GM21737 (cell line): Measurements from ENCODE around the gene DPY30.
"Not testable (repeated sequence)": the region's sequence is repeated elsewhere in the genome, so short reads cannot be mapped to it uniquely, and the experiment has no call there.

Experiments used
- ATAC-seq: cut with Tn5 transposase; IDR thresholded peaks from one replicate; pipeline ENCODE4 v1.9.1; 2021; ENCODE audit warnings: mild to moderate bottlenecking, moderate library complexity; ENCODE audit not compliant: unreplicated experiment

DPY30 gene

DNA sequence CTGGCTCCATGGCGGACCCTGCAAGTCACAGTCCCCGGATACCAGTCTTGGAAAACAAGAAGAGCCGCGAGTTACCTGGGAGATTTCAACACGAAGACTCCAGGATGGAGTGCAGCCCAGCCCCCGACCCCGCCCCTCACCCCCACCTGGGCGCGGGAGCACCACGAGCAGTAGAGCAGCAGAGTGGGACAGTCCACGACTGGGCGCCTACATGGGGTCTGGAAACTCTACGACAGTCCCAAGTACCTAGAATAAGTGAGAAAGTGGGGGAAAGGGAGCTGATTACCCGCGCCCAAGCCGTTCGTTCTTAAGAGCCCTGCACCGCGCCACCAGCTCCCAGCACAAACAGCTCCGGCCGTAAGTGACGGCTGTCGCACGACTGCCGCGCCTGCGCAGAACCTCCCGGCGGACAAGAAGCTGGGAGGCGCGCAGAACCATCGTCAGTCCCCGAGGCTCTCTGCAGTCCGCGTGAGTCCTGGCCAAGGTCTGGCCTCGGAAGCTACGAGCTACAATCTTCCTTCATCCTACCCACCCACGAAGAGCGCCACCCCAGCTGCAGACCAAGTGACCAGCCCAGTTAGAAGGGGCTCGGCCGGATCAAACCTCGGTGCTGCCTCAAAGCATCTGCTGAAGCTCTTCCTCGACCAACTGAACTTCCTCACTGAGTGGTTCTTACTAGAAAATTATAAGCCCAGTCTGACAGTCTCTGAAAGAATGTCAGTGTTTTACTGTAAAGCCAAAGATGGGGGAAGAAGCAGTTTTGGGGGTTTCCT is at the start of gene DPY30:
TSS of gene DPY30 (minus strand) at position 359 of the 773 bp plus-strand sequence. CDS start at position 10, 349 bp downstream.
- peak; percentile 88 for ATAC-seq

- ATAC-seq: no peak
These were observed 34.5 kb upstream of the DPY30 start for GRCh38 chr2:32074134-32074506.

DNA sequence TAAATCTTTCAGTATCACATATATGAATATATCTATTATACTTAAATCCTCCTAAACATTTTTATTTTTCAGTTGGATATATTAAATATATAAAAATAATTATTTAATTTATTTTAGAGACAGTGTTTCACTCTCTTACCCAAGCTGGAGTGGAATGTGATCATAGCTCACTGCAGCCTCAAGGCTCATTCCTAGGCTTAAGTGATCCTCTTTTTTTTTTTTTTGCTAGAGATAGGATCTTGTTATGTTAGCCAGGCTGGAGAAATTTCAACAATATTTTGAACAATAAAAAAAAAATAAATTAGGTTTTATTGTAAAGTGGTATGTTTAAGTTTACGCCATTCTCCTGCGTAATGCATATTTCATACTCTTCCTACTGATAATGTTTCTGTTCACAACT is 27.9 kb upstream of the DPY30 start:
- no peak for ATAC-seq

GRCh38 chr2:32064713-32065112 is 25.1 kb upstream of the DPY30 start:
- ATAC-seq: no peak

- ATAC-seq: no peak
These were observed 24.5 kb upstream of the DPY30 start for GRCh38 chr2:32064021-32064601.

DNA sequence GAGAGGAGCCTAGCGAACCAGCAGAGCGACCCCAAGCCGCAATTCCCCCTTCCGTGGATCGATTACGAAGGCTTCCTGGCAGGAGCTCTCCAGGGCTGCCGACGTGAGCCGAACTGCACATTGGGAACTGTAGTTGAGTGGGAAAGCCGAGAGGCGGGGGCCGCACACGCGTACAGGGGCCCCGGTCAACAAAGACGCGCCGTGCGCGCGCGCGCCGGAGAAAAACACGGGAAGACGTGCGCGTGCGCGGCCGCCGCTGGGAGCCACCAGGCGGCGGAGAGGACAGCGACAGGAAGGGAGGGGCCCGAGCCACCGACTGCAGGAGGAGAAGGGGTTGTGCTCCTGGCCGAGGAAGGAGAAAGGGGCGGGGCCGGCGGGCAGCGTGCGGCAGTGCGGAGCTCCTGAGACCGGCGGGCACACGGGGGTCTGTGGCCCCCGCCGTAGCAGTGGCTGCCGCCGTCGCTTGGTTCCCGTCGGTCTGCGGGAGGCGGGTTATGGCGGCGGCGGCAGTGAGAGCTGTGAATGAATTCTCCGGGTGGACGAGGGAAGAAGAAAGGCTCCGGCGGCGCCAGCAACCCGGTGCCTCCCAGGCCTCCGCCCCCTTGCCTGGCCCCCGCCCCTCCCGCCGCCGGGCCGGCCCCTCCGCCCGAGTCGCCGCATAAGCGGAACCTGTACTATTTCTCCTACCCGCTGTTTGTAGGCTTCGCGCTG is 23.9 kb upstream of the DPY30 start, which contains the start of gene SPAST:
TSS of gene SPAST (plus strand) at position 247 of the 711 bp plus-strand sequence. CDS start at position 523, 276 bp downstream.
- peak; percentile 95 for ATAC-seq

GRCh38 chr2:32061973-32062861 is 22.6 kb upstream of the DPY30 start:
- ATAC-seq: no peak

DNA sequence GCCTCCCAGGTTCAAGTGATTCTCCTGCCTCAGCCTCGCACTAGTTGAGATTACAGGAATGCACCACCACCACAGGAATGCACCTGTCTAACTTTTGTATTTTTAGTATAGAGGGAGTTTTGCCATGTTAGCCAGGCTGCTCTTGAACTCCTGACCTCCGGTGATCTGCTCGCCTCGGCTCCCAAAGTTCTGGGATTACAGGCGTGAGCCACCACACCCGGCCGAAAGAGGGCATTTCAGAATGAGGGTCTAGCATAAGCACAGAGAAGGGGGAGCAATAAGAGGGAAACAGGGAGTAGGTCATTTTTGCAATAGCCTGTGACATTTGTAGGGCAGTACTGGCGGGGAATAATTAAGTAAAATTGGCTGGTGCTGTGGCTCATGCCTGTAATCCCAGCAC is 21.8 kb upstream of the DPY30 start:
- no peak for ATAC-seq

GRCh38 chr2:32060266-32060665 is 20.7 kb upstream of the DPY30 start:
- ATAC-seq: no peak

- ATAC-seq: no peak
These were observed 18.5 kb upstream of the DPY30 start for GRCh38 chr2:32058130-32058529.

- ATAC-seq: not testable (repeated sequence)
These were observed 15.0 kb upstream of the DPY30 start for GRCh38 chr2:32054583-32054982.

- no peak for ATAC-seq
These were observed 12.3 kb upstream of the DPY30 start for GRCh38 chr2:32051836-32052439.

- no peak for ATAC-seq
These were observed 4.0 kb upstream of the DPY30 start for GRCh38 chr2:32043561-32043960.

GRCh38 chr2:32034198-32034887 is 5.3 kb downstream of the DPY30 start:
- not testable (repeated sequence) for ATAC-seq

- not testable (repeated sequence) for ATAC-seq
These were observed 20.7 kb downstream of the DPY30 start for GRCh38 chr2:32018789-32019482.

DNA sequence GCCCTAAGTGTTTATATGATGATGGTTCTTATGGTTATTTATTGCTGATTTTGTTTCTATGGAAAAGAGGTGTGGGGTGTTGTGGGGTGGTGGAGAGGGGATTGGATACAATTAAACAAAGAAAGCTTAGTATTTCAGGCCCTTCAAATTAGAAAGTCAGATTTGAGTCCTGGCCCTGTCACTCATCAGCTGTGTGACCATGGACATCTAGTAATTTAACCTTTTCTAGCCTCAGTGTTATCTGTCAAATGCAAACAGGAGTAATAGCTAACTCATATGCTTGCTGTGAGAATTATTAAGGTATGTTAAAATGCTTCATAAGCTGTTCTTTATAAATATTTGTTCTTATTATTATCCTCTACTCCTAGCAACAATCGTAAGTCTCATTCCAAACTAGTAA is 26.7 kb downstream of the DPY30 start:
- no peak for ATAC-seq

DNA sequence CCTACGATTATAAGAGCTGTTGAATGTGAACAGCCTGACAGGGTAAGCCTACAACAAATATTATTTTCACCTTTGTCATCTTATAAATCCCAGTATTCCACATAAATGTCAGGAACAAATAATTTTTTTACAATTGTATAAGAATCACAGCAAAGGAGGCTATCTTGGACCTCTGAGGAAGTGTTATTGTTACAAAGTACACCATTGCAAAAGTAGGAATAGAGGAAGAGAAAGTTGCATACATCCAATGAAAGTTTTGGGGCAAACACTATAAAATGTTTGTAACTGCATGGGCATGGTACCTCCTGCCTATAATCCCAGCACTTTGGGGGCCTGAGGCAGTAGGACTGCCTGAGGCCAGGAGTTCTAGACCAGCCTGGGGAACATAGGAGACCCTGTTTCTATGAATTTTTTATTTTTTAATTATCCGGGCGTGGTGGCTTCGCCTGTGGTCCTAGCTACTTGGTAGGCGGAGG is 28.1 kb downstream of the DPY30 start:
- no peak for ATAC-seq

- peak; percentile 55 for ATAC-seq
These were observed 28.7 kb downstream of the DPY30 start, which contains the start of gene MEMO1 for GRCh38 chr2:32010670-32011484. TSS of gene MEMO1 (minus strand) at chr2:32011008. CDS start at chr2:32010247, 761 bp downstream.
